Activated T-helper 17 cell treated with anti-CD3 and anti-CD28 coated beads, Interleukin-2, amount 50 U/mL, for 72 hours (primary cell): ENCODE data around the gene HDLBP. TPM values are rescaled to one million over a fixed set of nuclear protein-coding genes. Genes with fewer than 3 reads are reported as not detected.
"Not testable (repeated sequence)": the region's sequence is repeated elsewhere in the genome, so short reads cannot be mapped to it uniquely, and the experiment has no call there.

Experiments used
- ATAC-seq: fragments of 150-1000 bp; cut with Tn5 transposase; replicated peaks from 2 replicates; pipeline ENCODE4 v1.10.0; 2021; ENCODE audit warnings: mild to moderate bottlenecking, moderate library complexity
- H3K27ac Mint-ChIP-seq: one replicate; pipeline ENCODE4 v1.8.0; 2022; ENCODE audit warnings: mixed read lengths
- H3K27me3 Mint-ChIP-seq: one replicate; pipeline ENCODE4 v1.8.0; 2022; ENCODE audit warnings: mixed read lengths
- H3K36me3 Mint-ChIP-seq: one replicate; pipeline ENCODE4 v1.8.0; 2022; ENCODE audit warnings: low read depth, mild to moderate bottlenecking, mixed read lengths
- H3K4me1 Mint-ChIP-seq: one replicate; pipeline ENCODE4 v1.8.0; 2022; ENCODE audit warnings: mixed read lengths
- H3K4me3 Mint-ChIP-seq: one replicate; pipeline ENCODE4 v1.8.0; 2022; ENCODE audit warnings: mild to moderate bottlenecking, mixed read lengths
- H3K9me3 Mint-ChIP-seq: one replicate; pipeline ENCODE4 v1.8.0; 2022; ENCODE audit warnings: mixed read lengths
- total RNA-seq, 2 donors: library from RNA; stranded (reverse); gene quantifications; one replicate each; pipeline ENCODE4 v1.2.3, GENCODE V29; 2022

HDLBP gene
- total RNA-seq, 2 donors from 2014 or later = 303 to 319 TPM

DNA sequence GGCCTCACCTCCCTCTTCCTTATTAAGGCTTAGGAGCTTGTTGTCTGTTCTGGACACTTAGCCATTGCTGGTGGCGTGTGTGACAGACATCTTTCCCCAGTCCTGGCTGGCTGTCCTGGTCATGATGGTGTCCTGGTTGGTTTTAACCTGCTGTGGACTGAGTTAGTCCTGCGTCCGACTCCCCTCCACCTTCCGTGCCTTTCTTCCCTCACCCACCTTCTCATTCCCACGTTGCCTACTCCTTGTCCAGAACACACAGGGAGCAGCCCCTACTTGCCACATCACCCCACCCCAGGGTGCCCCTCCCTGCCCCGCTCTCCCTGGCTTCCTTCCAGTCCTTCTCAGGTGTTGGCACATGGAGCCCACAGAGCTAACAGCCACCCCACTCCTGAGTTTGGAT lies 117.5 kb downstream of the HDLBP start:
- Mint-ChIP-seq H3K4me3 (no peak overlapping the region), H3K4me1 (no peaks in the 10 kb centered on the region), H3K27ac (no peak overlapping the region), H3K36me3 (no peaks in the 10 kb centered on the region), H3K9me3 (no peaks in the 10 kb centered on the region), H3K27me3 (no peaks in the 10 kb centered on the region)
- no peak for ATAC-seq

DNA sequence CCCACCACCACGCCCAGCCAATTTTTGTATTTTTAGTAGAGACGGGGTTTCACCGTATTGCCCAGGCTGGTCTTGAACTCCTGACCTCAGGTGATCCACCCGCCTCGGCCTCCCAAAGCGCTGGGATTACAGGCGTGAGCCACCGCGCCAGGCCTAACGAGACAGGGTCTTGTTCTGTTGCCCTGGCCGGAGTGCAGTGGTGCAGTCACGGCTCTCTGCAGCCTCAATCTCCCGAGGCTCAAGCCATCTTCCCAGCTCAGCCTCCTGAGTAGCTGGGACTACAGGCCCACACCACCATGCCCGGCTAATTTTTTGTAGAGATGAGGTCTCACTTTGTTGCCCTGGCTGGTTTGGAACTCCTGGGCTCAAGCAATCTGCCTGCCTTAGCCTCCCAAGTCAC lies 118.2 kb downstream of the HDLBP start:
- not testable (repeated sequence) for H3K9me3 Mint-ChIP-seq, H3K36me3 Mint-ChIP-seq, H3K4me1 Mint-ChIP-seq, H3K27me3 Mint-ChIP-seq, H3K27ac Mint-ChIP-seq, ATAC-seq, H3K4me3 Mint-ChIP-seq

DNA sequence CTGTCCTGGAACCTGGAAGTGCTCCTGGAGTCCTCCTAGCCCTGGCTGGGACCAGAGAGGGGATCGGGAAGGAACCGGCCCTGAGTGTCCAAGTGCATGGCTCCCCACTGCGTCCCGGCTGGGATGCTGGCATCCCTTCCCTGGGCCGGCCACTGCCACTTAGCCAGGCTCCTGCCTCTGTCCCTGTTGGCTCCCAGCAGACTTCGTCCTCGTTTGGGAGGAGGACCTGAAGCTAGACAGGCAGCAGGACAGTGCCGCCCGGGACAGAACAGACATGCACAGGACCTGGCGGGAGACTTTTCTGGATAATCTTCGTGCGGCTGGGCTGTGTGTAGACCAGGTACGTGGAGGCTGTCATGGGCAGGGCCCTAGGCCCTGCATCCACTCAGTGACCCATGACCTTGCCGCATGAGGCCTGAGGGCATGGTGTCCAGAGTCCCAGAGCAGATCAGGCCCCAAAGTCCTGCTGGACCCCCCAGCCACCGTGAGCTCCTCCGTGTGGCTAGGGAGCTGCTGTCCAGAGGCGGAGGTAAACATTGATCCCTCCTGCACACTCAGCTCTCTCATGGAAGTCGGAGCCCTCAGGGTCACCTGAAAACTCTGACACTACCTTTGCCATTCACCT lies 119.9 kb downstream of the HDLBP start:
- Mint-ChIP-seq H3K27ac (no peak overlapping the region), H3K9me3 (no peaks in the 10 kb centered on the region), H3K27me3 (no peaks in the 10 kb centered on the region), H3K4me3 (no peak overlapping the region), H3K36me3 (no peaks in the 10 kb centered on the region), H3K4me1 (no peaks in the 10 kb centered on the region)
- ATAC-seq = no peak

DNA sequence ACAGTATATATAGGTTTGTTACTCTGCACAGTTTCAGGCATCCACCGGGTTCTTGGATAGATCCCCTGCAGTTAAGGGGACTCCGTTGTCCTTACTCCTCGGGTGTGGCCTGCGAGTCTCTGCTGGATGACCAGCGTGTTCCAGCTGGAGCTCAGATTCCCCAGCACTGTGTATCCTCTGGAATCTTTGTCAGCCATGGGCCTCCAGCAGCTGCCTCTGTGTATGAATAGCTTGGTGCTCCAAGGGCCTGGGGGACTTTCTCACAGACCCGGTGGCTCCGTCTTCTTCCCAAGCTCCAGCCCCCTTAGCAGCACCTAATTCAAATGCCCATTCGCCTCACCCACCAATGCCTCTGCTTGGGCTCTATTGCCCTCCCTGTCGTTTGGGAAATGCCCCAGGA lies 120.7 kb downstream of the HDLBP start:
- ATAC-seq = no peak
- Mint-ChIP-seq H3K27me3 (no peaks in the 10 kb centered on the region), H3K36me3 (no peaks in the 10 kb centered on the region), H3K4me1 (no peaks in the 10 kb centered on the region), H3K4me3 (no peak overlapping the region), H3K27ac (no peak overlapping the region), H3K9me3 (no peaks in the 10 kb centered on the region)

DNA sequence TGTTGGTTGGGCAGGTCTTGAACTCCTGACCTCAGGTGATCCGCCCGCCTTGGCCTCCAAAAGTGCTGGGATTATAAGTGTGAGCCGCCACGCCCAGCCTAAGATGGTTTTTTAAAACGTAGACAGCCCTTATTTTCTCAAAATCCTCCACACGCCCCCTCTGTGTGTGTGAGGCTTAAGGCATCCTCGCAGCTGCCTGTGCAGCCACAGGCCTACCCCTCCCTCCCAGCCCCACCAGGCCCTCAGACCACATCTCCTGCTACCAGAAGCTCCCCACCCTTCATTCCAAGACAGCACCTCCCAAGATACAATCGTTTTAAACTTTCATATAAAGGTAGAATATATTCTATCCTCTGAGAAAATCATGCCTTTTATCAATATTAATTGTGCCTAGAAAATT lies 122.2 kb downstream of the HDLBP start:
- Mint-ChIP-seq H3K36me3 (no peaks in the 10 kb centered on the region), H3K4me3 (no peak overlapping the region), H3K27me3 (no peaks in the 10 kb centered on the region), H3K4me1 (no peaks in the 10 kb centered on the region), H3K9me3 (no peaks in the 10 kb centered on the region), H3K27ac (no peak overlapping the region)
- no peak for ATAC-seq

DNA sequence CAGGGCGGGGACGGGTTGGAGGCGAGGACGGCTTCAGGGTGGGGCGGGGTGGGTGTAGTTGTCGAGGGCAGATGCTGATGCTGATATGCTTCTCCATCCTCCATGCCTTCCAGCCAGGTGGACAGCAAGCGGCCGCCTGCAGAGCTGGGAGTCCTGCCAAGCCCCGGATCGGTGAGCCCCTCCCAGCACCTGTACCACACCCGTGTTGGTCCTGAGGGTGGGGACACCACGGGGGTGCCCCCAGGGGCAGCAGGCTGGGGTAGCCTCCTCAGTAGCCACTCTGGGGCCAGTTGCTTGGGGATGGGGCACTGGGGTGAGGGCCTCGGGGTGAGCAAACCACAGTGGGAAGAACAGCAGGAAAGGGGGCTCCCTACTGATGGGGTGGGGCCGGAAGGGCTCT lies 124.4 kb downstream of the HDLBP start:
- H3K27me3 Mint-ChIP-seq = no peaks in the 10 kb centered on the region
- no peak overlapping the region for H3K27ac Mint-ChIP-seq
- H3K4me3 Mint-ChIP-seq = no peak overlapping the region
- no peaks in the 10 kb centered on the region for H3K9me3 Mint-ChIP-seq
- ATAC-seq = no peak
- H3K36me3 Mint-ChIP-seq = no peaks in the 10 kb centered on the region
- no peaks in the 10 kb centered on the region for H3K4me1 Mint-ChIP-seq

DNA sequence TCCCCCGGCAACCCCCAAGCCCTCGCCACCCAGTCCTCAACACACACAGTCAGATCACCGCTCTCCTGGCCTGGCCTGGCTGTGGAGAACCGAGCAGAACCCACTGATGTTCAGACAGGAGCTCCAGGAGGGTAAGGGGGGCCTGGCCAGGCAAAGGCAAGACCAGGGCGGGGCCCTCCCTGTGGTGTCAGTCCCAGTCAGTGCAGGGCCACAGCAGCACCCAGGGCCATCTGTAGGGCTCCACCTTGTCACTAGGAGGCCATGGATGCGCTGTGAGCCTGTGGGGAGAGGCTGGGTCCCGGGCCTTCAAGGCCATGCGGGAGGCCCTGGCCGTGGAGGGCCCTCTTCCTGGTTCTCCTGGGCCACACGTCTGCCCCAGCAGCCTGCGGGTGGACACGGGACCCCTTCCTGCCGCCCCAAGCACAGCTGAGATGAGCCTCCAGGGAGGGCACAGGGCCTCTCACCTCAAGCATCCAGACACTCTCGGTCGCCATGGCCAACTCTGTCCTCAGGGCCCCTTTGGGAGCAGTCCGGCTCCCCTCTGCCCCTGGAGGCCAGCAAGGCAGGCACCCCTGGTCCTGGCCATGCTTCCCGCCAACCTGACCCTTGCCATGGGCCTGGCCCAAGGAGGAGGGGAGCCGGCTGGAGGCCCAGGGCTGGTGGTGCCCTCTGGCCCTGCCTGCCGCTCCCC lies 125.0 kb downstream of the HDLBP start:
- no peak overlapping the region for H3K27ac Mint-ChIP-seq
- no peak for ATAC-seq
- H3K9me3 Mint-ChIP-seq = no peaks in the 10 kb centered on the region
- H3K4me3 Mint-ChIP-seq = no peak overlapping the region
- H3K27me3 Mint-ChIP-seq = no peaks in the 10 kb centered on the region
- H3K36me3 Mint-ChIP-seq = no peaks in the 10 kb centered on the region
- H3K4me1 Mint-ChIP-seq = no peaks in the 10 kb centered on the region

DNA sequence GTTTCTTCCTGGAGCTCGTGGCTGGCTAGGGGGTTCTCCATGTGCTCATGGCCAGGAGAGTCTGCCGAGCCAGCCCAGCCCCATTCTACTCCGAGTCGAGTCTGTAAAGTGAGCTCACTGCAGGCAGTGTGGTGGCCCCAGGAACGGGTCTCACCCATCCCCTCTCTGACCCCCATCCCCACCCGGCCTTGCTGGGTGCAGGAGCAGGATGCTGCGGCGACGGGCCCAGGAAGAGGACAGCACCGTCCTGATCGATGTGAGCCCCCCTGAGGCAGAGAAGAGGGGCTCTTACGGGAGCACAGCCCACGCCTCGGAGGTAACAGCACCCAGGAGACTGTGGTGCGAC lies 125.6 kb downstream of the HDLBP start:
- Mint-ChIP-seq H3K36me3 (no peaks in the 10 kb centered on the region), H3K4me1 (no peaks in the 10 kb centered on the region), H3K4me3 (no peak overlapping the region), H3K27ac (no peak overlapping the region), H3K9me3 (no peaks in the 10 kb centered on the region), H3K27me3 (no peaks in the 10 kb centered on the region)
- no peak for ATAC-seq

DNA sequence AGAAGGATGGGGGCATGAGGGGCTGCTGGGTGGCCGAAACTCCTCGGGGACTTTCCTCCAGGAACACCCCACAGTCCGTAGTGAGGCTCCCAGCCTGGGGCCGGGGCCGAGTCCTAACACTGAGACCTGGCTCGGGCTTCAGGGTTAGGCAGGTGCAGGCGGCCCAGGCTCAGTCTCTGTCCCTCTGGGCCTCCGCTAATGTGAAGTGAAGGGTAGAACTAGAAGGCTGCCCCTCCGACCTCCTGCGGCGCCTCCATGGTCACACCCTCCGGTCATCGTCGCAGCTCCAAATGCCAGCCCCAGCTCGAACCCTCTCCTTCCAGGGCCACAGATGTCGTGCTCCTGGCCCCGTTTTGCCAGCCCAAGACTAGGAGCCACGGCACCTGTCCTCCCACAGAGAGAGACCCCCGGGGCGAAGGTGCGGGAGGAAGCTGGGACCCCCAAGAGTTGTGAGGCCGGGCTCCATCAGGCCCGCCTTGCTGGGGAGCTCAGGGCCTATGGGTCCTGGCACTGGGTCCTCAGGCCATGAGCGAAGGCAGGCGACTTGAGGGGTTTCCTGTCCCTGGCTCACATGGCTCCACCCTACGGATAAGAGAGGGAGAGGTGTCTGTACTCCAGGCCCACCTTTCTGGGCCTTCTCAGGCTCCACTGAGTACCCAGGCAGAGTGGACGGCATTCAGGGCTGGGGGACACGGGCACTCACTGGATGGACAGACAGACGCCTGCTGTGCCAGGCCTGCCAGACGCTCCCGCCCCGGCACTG lies 126.2 kb downstream of the HDLBP start:
- H3K27me3 Mint-ChIP-seq = no peaks in the 10 kb centered on the region
- no peaks in the 10 kb centered on the region for H3K36me3 Mint-ChIP-seq
- no peak overlapping the region for H3K4me3 Mint-ChIP-seq
- no peaks in the 10 kb centered on the region for H3K4me1 Mint-ChIP-seq
- H3K27ac Mint-ChIP-seq = no peak overlapping the region
- H3K9me3 Mint-ChIP-seq = no peaks in the 10 kb centered on the region
- no peak for ATAC-seq

DNA sequence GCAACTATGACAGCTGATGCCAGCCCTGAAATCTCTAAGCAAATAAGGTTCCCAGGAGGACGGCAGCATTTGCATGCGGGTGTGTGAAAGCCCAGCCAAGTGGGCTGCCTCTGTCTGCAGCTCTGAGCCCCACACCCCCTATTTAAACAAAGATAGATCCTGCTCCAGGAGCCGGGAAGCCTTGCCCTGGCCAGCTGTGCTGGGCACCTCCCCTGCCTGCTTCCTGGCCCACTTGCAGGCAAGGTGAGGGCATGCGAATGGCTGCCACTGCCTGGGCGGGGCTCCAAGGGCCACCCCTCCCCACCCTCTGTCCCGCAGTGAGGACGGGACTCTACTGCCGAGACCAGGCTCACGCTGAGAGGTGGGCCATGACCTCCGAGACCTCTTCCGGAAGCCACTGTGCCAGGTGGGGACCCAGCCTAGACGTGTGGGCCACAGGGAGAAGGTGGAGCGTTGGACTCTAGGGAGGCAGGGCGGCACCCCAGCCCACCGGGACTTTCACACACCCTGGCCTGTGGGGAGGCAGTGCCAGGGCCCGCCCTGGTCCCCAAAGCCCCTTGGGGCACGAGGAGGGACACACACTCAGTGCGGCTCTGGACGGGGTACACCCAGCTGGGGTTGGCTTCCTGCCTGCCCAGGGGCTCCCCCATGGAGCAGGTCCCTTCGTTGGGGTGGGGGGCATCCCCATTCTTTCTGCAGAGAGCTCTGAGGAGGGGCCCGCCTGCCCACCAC lies 126.9 kb downstream of the HDLBP start, which contains the start of gene ANO7:
TSS of gene ANO7 (plus strand) at position 317 of the 732 bp plus-strand sequence. CDS start 1,387 bp downstream, outside the sequence.
- Mint-ChIP-seq H3K4me3 (no peak within 1 kb of the TSS), H3K9me3 (no peaks in the 10 kb centered on the region), H3K27ac (no peak within 1 kb of the TSS), H3K36me3 (peaks cover 3% of the 10 kb centered on the region), H3K27me3 (no peaks in the 10 kb centered on the region), H3K4me1 (no peaks in the 10 kb centered on the region)
- no peak for ATAC-seq

DNA sequence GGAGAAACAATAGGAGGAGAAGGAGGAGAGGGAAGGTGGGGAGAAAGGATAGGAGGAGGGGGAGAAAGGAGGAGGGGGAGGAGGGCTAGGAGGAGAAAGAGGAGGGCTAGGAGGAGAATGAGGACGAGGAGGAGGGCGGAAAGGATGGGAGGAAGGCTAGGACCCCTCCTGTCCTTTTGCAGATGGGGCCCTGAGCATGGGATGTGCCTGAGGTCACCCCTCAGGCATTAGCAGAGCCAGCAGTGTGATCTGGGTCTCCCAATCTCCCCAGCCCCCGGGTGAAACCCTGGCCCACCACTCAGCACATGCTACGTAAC lies 127.6 kb downstream of the HDLBP start:
- H3K27me3 Mint-ChIP-seq = no peaks in the 10 kb centered on the region
- no peak for ATAC-seq
- no peaks in the 10 kb centered on the region for H3K9me3 Mint-ChIP-seq
- H3K4me1 Mint-ChIP-seq = no peaks in the 10 kb centered on the region
- no peak overlapping the region for H3K27ac Mint-ChIP-seq
- H3K36me3 Mint-ChIP-seq = peaks cover 7% of the 10 kb centered on the region
- no peak overlapping the region for H3K4me3 Mint-ChIP-seq

DNA sequence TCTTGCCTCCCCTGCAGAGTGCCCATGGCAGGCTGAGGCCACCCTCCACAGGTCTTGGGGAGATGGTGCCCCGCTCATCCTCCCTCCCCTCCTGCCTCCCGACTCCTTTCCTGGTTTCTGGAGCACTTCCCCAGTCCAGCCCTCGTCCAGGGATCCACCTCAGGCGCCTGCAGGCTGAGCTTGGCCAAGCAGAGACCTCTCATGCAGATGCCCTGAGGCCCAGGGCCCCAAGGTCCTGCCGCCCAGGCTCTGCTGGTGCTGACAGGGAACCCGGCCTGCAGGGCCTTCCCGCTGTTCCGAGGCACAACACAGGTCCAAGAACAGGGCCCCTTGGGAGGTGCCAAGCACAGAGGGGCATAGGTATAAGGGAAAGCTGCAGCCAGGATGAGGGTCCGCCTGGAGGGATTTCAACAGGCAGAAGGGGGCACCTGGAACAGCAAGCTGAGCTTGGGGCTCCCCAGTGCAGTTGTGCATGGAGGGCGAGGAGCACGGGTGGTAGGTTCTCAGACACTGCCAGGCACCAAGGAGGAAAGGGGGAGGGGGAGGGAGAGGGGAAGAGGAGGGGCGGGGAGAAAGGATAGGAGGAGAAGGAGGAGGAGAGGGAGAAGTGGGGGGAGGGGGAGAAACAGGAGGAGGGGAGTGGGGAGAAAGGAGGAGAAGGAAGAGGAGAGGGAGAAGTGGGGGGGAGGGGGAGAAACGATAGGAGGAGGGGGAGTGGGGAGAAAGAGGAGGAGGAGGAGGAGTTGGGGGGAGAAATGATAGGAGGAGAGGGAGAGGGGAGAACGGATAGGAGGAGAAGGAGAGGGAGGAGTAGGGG lies 128.2 kb downstream of the HDLBP start:
- Mint-ChIP-seq H3K4me1 (no peaks in the 10 kb centered on the region), H3K27ac (no peak overlapping the region), H3K36me3 (peaks cover 12% of the 10 kb centered on the region), H3K4me3 (no peak overlapping the region), H3K9me3 (no peaks in the 10 kb centered on the region), H3K27me3 (no peaks in the 10 kb centered on the region)
- no peak for ATAC-seq

DNA sequence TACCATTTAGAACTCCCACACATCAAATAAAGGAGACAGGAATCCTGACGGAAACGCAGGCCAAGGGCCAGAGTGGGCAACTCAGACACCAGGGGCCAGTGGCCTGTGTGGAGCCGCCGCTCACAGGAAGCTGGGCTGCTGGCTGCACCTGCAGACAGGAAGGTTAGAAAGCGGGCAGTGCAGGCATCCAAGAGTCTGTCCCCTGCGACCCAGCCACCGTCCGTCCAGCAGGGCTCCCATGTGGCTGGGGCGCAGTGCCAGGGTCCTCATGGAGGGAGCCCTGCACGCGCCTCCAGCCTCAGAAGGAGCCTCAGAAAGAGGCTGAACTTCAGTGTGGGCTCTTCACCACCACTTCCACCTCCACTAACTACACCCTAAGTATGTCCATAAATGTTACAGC lies 129.5 kb downstream of the HDLBP start:
- Mint-ChIP-seq H3K27ac (no peak overlapping the region), H3K9me3 (no peaks in the 10 kb centered on the region), H3K4me3 (no peak overlapping the region), H3K36me3 (peaks cover 24% of the 10 kb centered on the region), H3K27me3 (no peaks in the 10 kb centered on the region), H3K4me1 (no peaks in the 10 kb centered on the region)
- no peak for ATAC-seq

DNA sequence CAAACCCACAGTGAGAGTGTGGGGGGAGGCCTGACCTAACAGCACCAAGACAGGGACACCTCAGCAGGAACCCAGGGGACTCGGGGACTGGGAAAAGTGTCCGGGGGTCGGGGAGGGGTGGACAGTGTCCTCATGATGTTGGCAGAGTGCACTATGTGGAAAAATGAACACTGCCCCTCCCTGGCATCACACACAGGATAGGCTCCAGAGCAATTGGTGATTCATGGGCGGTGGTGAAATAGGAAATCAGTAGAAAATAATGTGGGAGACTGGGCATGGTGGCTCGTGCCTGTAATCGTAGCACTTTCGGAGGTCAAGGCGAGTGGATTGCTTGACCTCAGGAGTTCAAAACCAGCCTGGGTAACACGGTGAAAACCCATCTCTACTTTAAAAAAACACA lies 130.6 kb downstream of the HDLBP start:
- H3K27me3 Mint-ChIP-seq = no peaks in the 10 kb centered on the region
- no peak for ATAC-seq
- H3K4me3 Mint-ChIP-seq = no peak overlapping the region
- H3K27ac Mint-ChIP-seq = no peak overlapping the region
- no peaks in the 10 kb centered on the region for H3K9me3 Mint-ChIP-seq
- H3K36me3 Mint-ChIP-seq = peaks cover 32% of the 10 kb centered on the region
- peaks cover 3% of the 10 kb centered on the region for H3K4me1 Mint-ChIP-seq
